Activated CD4-positive, alpha-beta T cell treated with anti-CD3 and anti-CD28 coated beads for 24 hours (primary cell): Measurements from ENCODE around the gene RBM47.
"Not testable (repeated sequence)": the region's sequence is repeated elsewhere in the genome, so short reads cannot be mapped to it uniquely, and the experiment has no call there.

Experiments used
- DNase-seq, 2 donors: peaks; one replicate each; pipeline ENCODE4 v3.0.0-alpha.2; 2020; ENCODE audit warnings: low read depth in 2 of 2

RBM47 gene

DNA sequence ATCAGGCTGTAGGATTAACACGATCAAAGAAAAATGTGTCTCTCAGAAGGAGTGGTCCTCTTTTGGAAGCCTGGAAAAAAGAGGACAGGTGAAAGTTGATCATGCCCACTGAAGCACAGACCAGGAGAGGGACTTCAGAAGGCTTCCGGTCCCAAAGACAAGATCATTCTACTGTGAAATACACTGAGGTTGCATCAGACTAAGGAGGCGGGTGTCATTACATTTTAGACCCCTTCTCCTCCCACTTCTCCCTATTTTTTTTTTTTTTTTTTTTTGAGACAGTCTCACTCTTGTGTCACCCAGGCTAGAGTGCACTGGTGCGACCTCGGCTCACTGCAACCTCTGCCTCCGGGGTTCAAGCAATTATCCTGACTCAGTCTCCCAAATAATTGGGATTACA lies 67.5 kb downstream of the RBM47 start:
- DNase-seq, result no peak

GRCh38 chr4:40561543-40562177 lies 68.0 kb downstream of the RBM47 start:
- DNase-seq, result not testable (repeated sequence)

- DNase-seq, result no peak
These were observed 69.8 kb downstream of the RBM47 start for GRCh38 chr4:40559585-40560465.

- DNase-seq, result no peak
These were observed 71.9 kb downstream of the RBM47 start for GRCh38 chr4:40557736-40558135.

- no peak for DNase-seq
These were observed 74.3 kb downstream of the RBM47 start for GRCh38 chr4:40555176-40555900.

GRCh38 chr4:40554641-40555040 lies 75.0 kb downstream of the RBM47 start:
- not testable (repeated sequence) for DNase-seq

GRCh38 chr4:40553995-40554394 lies 75.7 kb downstream of the RBM47 start:
- no peak for DNase-seq

- no peak for DNase-seq
These were observed 77.1 kb downstream of the RBM47 start for GRCh38 chr4:40552536-40552935.

- peak; percentile 8 to 12 for DNase-seq
These were observed 78.0 kb downstream of the RBM47 start for GRCh38 chr4:40551568-40552136.

- DNase-seq, result no peak
These were observed 78.7 kb downstream of the RBM47 start for GRCh38 chr4:40550948-40551462.

DNA sequence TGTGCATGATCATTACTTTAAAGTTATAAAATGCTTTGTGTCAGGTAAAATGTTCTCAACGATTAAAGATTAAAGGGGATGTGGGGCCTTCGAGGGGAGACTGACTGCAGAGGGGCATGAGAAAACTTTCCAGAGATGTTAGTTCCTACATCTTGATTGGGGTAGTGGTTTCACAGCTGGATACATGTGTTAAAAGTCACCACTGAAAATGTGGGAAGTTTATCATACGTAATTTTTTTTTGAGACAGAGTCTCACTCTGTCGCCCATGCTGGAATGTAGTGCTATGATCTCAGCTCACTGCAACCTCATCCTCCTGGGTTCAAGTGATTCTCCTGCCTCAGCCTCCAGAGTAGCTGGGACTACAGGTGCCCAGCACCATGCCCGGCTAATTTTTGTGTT lies 79.5 kb downstream of the RBM47 start:
- DNase-seq, result no peak

GRCh38 chr4:40548256-40548655 lies 81.4 kb downstream of the RBM47 start:
- no peak for DNase-seq

GRCh38 chr4:40547789-40548132 lies 81.9 kb downstream of the RBM47 start:
- DNase-seq, result no peak

- no peak for DNase-seq
These were observed 82.5 kb downstream of the RBM47 start for GRCh38 chr4:40546969-40547788.

GRCh38 chr4:40546506-40546905 lies 83.2 kb downstream of the RBM47 start:
- DNase-seq, result no peak

- DNase-seq, result not testable (repeated sequence)
These were observed 84.2 kb downstream of the RBM47 start for GRCh38 chr4:40545487-40545886.

DNA sequence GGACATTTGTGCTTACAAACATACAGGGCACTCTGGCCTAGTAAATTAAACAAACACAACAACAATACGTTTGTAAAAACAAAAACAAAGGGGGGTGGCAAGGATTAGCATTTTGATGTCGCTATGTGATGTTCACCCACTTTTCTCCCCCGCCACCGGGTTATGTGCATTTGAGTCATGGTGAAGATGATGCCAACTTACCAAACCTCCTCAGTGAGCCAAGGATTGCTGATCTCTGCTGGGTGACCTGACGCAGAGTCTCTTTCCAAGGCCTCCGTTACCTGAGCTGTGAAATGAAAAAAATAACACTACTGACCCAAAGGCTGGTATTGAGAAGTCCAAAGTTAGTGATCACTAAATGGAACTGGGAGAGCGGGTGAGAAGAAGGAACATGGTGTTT lies 85.4 kb downstream of the RBM47 start:
- DNase-seq, result no peak

- DNase-seq, result no peak
These were observed 88.9 kb downstream of the RBM47 start for GRCh38 chr4:40540800-40541199.

GRCh38 chr4:40536032-40536431 lies 93.6 kb downstream of the RBM47 start:
- DNase-seq, result no peak

DNA sequence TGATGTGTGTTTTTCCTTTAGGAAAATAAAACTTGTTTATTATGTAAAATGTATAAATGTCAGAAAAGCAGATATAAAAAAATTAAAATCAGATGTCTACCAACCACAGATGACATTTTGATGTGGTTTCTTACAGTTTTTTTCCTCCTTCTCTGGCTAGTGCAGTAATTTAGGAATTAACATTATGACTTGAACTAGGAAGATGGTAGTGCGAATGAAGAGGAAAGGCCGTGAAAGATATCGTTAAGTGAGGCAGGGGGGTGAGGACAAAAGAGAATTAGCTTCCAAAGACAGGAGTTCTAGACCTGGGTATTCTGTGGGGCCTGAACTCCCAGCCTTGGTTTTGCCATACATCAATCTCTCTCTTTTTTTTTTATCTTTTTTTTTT lies 98.0 kb downstream of the RBM47 start:
- no peak for DNase-seq

GRCh38 chr4:40530961-40531635 lies 98.6 kb downstream of the RBM47 start:
- DNase-seq, result no peak
